Adrenal gland (tissue), 5 donors: Measurements from ENCODE around the gene ZNF697.

Experiments used
- POLR2A ChIP-seq, 2 donors: fragments of 450-650 bp; IDR thresholded peaks; one replicate each; pipeline ENCODE4 v1.6.1; 2017; ENCODE audit warnings: antibody characterized with exemption in 2 of 2, mild to moderate bottlenecking in 2 of 2, moderate library complexity in 1 of 2
- TF ChIP-seq, protein P1 (sequence below), 6 experiments: fragments of 450-650 bp in 4 of 6; fragments of 200-600 bp in 2 of 6; sonication (generic) in 1 of 6; IDR thresholded peaks; 1 replicate in 5 of 6; 2 replicates in 1 of 6; pipeline versions ENCODE4 v1.5.1 to v1.8.0; 2016 to 2021; ENCODE audit warnings: antibody characterized with exemption in 6 of 6, mild to moderate bottlenecking in 2 of 6, moderate library complexity in 1 of 6
- donor health status: DM: no; HTN: no; CAD: no.

DNA sequence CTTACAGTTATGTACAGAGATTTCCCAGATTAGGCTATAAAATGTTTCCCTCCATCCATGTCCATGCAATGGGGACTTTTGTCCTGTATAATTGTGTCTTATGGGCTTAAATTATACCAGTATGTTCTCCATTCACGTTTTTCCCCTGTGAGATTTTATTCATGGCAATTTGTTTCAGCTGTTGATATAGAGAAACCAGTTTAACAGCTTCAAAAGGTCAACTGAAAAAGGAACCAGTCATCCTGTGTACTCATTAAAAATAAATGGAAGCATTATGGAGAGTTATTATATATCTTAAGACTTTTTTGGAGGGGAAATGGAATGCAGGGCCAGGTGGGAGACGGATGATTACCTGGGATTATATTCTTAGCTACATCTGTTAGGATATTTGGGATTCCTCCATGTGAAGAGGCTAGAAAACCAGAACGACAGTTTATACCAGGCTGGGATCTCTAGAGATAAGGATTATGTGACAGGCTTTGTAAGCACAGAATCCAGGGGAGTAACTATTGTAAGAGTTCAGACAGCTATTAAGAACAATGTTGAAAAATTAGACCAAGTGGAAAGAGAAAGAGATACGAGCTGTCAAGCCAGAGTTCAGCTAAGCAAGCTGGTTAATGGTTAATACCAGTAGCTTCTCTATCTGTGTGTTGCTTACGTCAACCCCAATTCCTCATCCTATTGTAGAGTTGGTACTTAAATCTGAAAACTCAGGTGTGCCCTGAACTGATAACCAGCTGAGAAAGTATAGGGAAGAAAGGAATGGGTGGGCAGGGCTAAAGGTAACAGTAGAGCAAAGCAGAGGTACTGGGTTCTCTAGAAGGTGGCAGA, 12.4 kb upstream of the ZNF697 start:
- no peak for TF ChIP-seq POLR2A (IDR thresholded peaks at IDR 0.05)
- TF ChIP-seq, protein P1, sequence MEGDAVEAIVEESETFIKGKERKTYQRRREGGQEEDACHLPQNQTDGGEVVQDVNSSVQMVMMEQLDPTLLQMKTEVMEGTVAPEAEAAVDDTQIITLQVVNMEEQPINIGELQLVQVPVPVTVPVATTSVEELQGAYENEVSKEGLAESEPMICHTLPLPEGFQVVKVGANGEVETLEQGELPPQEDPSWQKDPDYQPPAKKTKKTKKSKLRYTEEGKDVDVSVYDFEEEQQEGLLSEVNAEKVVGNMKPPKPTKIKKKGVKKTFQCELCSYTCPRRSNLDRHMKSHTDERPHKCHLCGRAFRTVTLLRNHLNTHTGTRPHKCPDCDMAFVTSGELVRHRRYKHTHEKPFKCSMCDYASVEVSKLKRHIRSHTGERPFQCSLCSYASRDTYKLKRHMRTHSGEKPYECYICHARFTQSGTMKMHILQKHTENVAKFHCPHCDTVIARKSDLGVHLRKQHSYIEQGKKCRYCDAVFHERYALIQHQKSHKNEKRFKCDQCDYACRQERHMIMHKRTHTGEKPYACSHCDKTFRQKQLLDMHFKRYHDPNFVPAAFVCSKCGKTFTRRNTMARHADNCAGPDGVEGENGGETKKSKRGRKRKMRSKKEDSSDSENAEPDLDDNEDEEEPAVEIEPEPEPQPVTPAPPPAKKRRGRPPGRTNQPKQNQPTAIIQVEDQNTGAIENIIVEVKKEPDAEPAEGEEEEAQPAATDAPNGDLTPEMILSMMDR (IDR thresholded peaks at IDR 0.05) = no peak
